Ishikawa (cell line): Measurements from ENCODE around the gene ATG101.

Experiments used
- EGR1 ChIP-seq: IDR thresholded peaks from 2 replicates; pipeline ENCODE4 v1.6.1; 2012
- EP300 ChIP-seq: IDR thresholded peaks from 2 replicates; pipeline ENCODE4 v1.6.1; 2012; ENCODE audit warnings: borderline replicate concordance
- MAX ChIP-seq: IDR thresholded peaks from 2 replicates; pipeline ENCODE4 v1.6.1; 2012
- TCF12 ChIP-seq: IDR thresholded peaks from 2 replicates; pipeline ENCODE4 v1.6.1; 2012; ENCODE audit warnings: low read depth

DNA sequence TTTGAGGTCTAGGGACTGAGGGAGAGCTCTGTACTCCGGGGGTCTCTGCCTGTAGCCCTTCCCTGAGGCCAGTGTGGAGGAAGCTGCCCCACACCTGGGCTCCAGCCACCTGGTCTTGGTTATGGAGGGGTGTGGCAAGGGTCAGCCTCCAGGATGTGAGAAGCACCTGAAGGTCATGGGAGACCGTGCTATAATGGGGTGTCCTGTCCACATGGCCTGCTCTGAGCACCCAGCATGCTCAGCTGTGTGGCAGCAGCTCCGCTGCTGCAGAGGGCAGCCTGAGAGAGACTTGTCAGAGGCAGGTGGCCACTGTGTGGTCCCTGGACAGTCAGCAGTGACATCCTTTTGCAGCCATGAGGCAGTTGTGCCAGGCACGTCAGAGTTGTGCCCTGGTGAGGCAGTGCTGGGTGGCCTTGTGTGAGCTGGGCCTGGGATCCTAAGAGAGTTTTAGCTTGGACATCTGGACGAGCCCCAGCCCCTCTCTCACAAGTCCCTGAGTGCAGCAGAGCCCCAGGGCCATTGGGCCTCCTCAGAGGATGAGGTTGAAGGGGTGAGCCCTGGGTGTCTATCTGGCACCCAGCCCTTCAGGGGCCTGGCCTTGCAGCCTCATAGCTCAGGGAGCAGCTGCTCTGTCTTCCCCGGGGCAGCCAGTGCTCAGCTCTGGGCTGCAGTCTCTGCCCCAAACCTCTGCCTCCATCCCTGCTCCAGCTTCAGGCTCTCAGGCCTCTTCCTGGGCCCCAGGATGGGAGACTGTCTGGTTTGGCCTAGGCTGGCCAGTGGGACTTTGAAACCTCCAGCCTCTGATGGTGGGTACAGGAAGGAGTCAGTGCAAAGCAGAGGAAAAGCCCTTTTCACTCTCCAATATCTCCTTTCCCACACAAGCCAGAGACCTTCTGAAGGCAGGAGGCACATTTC is 7.4 kb upstream of the ATG101 start:
- no peak for TF ChIP-seq TCF12
- no peak for TF ChIP-seq EP300
- TF ChIP-seq EGR1 = no peak
- no peak for TF ChIP-seq MAX
